ENCODE measurements around the gene MUC20. TPM values are rescaled to one million over a fixed set of nuclear protein-coding genes. Genes with fewer than 3 reads are reported as not detected.

The MUC20 gene
- total and polyA plus RNA-seq, 8 donors: 5.2 to 35.9 (median 10.8) TPM

GRCh38 chr3:195763843-195764825, 43.4 kb downstream of the MUC20 start:
- Histone ChIP-seq H3K27me3 (no peaks in the 10 kb centered on the region), H3K4me3 (no peak overlapping the region), H3K27ac (no peak overlapping the region), H3K36me3 (no peaks in the 10 kb centered on the region), H3K9me3 (no peaks in the 10 kb centered on the region), H3K4me1 (no peaks in the 10 kb centered on the region)
- no peak for DNase-seq
- ATAC-seq: no peak
- TF ChIP-seq, protein P1, sequence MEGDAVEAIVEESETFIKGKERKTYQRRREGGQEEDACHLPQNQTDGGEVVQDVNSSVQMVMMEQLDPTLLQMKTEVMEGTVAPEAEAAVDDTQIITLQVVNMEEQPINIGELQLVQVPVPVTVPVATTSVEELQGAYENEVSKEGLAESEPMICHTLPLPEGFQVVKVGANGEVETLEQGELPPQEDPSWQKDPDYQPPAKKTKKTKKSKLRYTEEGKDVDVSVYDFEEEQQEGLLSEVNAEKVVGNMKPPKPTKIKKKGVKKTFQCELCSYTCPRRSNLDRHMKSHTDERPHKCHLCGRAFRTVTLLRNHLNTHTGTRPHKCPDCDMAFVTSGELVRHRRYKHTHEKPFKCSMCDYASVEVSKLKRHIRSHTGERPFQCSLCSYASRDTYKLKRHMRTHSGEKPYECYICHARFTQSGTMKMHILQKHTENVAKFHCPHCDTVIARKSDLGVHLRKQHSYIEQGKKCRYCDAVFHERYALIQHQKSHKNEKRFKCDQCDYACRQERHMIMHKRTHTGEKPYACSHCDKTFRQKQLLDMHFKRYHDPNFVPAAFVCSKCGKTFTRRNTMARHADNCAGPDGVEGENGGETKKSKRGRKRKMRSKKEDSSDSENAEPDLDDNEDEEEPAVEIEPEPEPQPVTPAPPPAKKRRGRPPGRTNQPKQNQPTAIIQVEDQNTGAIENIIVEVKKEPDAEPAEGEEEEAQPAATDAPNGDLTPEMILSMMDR (IDR thresholded peaks at IDR 0.05): no peak
- WGBS, 2 donors: 70 to 76% methylated on average over 25 to 26 of the region's 26 CpGs
- FAIRE-seq: no peak
- intact Hi-C loops (cut with DNase I): no loop called here

DNA sequence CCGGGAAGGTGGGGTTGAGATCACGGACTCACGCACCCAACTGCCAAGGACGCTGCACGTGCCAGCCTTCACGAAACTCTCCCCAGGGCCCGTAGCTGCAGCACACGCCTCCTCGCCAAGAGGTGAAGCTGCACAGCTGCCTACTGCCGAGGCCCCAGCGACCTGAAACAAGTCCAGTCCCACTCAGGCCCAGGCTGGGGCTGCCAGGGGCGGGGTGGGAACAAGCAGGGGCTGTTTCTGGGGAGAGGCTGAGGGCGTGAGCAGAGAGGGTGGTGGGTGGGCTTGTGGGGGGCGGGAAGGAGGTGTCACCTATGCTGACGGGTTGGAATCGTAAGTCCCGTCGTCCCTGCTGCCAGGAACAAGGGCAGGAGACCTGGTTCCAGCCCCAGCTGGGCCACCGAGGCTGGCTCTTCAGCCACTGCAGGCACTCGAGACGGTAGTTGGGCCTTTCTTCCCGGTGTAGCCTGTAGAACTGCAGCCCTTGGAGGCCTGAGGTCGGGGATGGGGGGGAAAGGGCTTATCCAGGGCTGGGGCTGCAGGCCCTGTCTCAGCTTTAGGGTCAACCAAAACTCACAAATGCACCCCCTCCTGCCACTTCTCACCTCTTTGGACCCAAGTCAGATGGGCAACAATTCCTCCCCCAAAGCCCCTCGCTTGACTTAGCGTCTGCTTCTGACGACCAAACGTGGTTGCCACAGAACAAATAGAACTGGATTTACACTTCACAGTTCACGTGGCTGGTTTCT, 44.4 kb downstream of the MUC20 start:
- Histone ChIP-seq H3K4me3 (no peak overlapping the region), H3K4me1 (no peaks in the 10 kb centered on the region), H3K27me3 (no peaks in the 10 kb centered on the region), H3K27ac (no peak overlapping the region), H3K9me3 (no peaks in the 10 kb centered on the region), H3K36me3 (no peaks in the 10 kb centered on the region)
- ATAC-seq: no peak
- TF ChIP-seq, protein P1 (IDR thresholded peaks at IDR 0.05): no peak
- 74 to 81% methylated on average over 28 of the region's 28 CpGs for WGBS, 2 donors
- FAIRE-seq: no peak
- intact Hi-C loops (cut with DNase I): no loop called here
- DNase-seq: no peak

- intact Hi-C loops (cut with DNase I): no loop called here
- Histone ChIP-seq H3K36me3 (no peaks in the 10 kb centered on the region), H3K4me3 (no peak overlapping the region), H3K27ac (no peak overlapping the region), H3K4me1 (no peaks in the 10 kb centered on the region), H3K9me3 (no peaks in the 10 kb centered on the region), H3K27me3 (no peaks in the 10 kb centered on the region)
- 92 to 95% methylated on average over 14 of the region's 14 CpGs for WGBS, 2 donors
- FAIRE-seq (no peak), DNase-seq (no peak), ATAC-seq (no peak)
- TF ChIP-seq, protein P1 (IDR thresholded peaks at IDR 0.05): no peak
Observed at GRCh38 chr3:195766671-195767070, 45.9 kb downstream of the MUC20 start.

DNA sequence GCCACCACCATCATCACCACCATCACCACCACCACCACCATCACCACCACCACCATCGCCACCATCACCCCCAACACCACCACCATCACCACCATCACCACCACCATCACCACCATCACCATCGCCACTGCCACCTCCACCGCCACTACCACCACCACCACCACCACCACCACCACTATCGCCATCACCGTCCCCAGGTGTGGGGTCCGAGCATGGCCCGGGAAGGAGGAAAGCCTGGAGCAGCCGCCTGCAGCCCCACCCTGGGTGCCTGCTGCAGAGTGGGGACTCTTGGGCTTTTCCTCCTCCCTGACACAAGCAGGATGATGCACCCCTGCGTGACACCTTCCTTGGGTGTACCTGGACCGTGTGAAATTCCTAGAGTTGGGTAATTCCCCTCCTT, 47.0 kb downstream of the MUC20 start:
- Histone ChIP-seq H3K27me3 (no peaks in the 10 kb centered on the region), H3K4me1 (no peaks in the 10 kb centered on the region), H3K36me3 (no peaks in the 10 kb centered on the region), H3K4me3 (no peak overlapping the region), H3K27ac (no peak overlapping the region), H3K9me3 (no peaks in the 10 kb centered on the region)
- intact Hi-C loops (cut with DNase I): no loop called here
- DNase-seq: no peak
- FAIRE-seq: no peak
- TF ChIP-seq, protein P1 (IDR thresholded peaks at IDR 0.05): no peak
- no peak for ATAC-seq
- 74 to 76% methylated on average over 9 to 10 of the region's 10 CpGs for WGBS, 2 donors

All from pancreas (tissue), 10 donors.